ENCODE measurements around the gene RAB4B. TPM values are rescaled to one million over a fixed set of nuclear protein-coding genes. Genes with fewer than 3 reads are reported as not detected.

Gene RAB4B
- total RNA-seq, 1 donor, result 13.8 TPM

- TF ChIP-seq CTCF (IDR thresholded peaks at IDR 0.05; ENCODE audit: extremely low read depth, low read depth, low read length), result no peak
- Histone ChIP-seq H3K4me1 (ENCODE audit: insufficient read depth, low read length) (peaks cover 13% of the 10 kb centered on the region), H3K4me3 (ENCODE audit: insufficient read depth, low read length) (no peak overlapping the region), H3K27ac (ENCODE audit: low read depth, low read length) (no peak overlapping the region), H4K20me1 (ENCODE audit: insufficient read depth, low read length) (peaks cover 27% of the 10 kb centered on the region), H3K4me2 (ENCODE audit: insufficient read depth, low read length) (no peak overlapping the region), H2AFZ (ENCODE audit: low read length) (no peak overlapping the region), H3K79me2 (ENCODE audit: insufficient read depth, low read length) (peaks cover 66% of the 10 kb centered on the region), H3K36me3 (ENCODE audit: insufficient read depth, low read length) (peaks cover 51% of the 10 kb centered on the region), H3K9me3 (ENCODE audit: low read depth, low read length) (no peaks in the 10 kb centered on the region), H3K27me3 (ENCODE audit: insufficient read depth, low read length) (no peaks in the 10 kb centered on the region)
- no peak for DNase-seq (ENCODE audit: insufficient read length, low spot score, missing footprints)
Measured at GRCh38 chr19:40756502-40757110, 21.4 kb upstream of the RAB4B start.

- Histone ChIP-seq H3K9me3 (ENCODE audit: low read depth, low read length) (no peaks in the 10 kb centered on the region), H3K36me3 (ENCODE audit: insufficient read depth, low read length) (peaks cover 70% of the 10 kb centered on the region), H3K27me3 (ENCODE audit: insufficient read depth, low read length) (no peaks in the 10 kb centered on the region), H3K4me2 (ENCODE audit: insufficient read depth, low read length) (no peak overlapping the region), H3K4me1 (ENCODE audit: insufficient read depth, low read length) (peaks cover 6% of the 10 kb centered on the region), H2AFZ (ENCODE audit: low read length) (no peak overlapping the region), H3K79me2 (ENCODE audit: insufficient read depth, low read length) (peaks cover 49% of the 10 kb centered on the region), H3K4me3 (ENCODE audit: insufficient read depth, low read length) (no peak overlapping the region), H3K27ac (ENCODE audit: low read depth, low read length) (no peak overlapping the region), H4K20me1 (ENCODE audit: insufficient read depth, low read length) (peaks cover 27% of the 10 kb centered on the region)
- DNase-seq (ENCODE audit: insufficient read length, low spot score, missing footprints), result no peak
- TF ChIP-seq CTCF (IDR thresholded peaks at IDR 0.05; ENCODE audit: extremely low read depth, low read depth, low read length), result no peak
Measured at GRCh38 chr19:40758491-40758890, 19.6 kb upstream of the RAB4B start.

DNA sequence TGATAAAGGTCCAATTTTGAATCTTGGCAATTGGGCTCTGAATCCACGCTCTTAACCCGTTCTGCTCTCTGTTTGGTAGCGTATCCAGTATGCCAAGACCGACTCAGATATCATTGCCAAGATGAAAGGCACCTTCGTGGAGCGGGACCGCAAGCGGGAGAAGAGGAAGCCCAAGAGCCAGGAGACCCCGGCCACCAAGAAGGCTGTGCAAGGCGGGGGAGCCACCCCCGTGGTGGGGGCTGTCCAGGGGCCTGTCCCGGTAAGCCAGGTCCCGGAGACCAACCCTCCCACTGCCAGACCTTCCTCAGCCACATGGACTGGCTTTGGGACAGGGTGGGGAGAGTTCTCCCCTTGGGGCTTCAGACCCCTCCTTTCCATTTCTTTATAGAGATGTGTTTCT lies 18.7 kb upstream of the RAB4B start:
- H2AFZ ChIP-seq (ENCODE audit: low read length), result no peak overlapping the region
- H3K27me3 ChIP-seq (ENCODE audit: insufficient read depth, low read length), result no peaks in the 10 kb centered on the region
- no peaks in the 10 kb centered on the region for H3K9me3 ChIP-seq (ENCODE audit: low read depth, low read length)
- H3K36me3 ChIP-seq (ENCODE audit: insufficient read depth, low read length), result peaks cover 75% of the 10 kb centered on the region
- H3K4me3 ChIP-seq (ENCODE audit: insufficient read depth, low read length), result no peak overlapping the region
- no peak for TF ChIP-seq CTCF (IDR thresholded peaks at IDR 0.05; ENCODE audit: extremely low read depth, low read depth, low read length)
- H3K4me2 ChIP-seq (ENCODE audit: insufficient read depth, low read length), result no peak overlapping the region
- peaks cover 25% of the 10 kb centered on the region for H4K20me1 ChIP-seq (ENCODE audit: insufficient read depth, low read length)
- H3K27ac ChIP-seq (ENCODE audit: low read depth, low read length), result no peak overlapping the region
- peaks cover 42% of the 10 kb centered on the region for H3K79me2 ChIP-seq (ENCODE audit: insufficient read depth, low read length)
- H3K4me1 ChIP-seq (ENCODE audit: insufficient read depth, low read length), result peaks cover 4% of the 10 kb centered on the region
- DNase-seq (ENCODE audit: insufficient read length, low spot score, missing footprints), result no peak

- Histone ChIP-seq H3K79me2 (ENCODE audit: insufficient read depth, low read length) (peaks cover 9% of the 10 kb centered on the region), H3K36me3 (ENCODE audit: insufficient read depth, low read length) (peaks cover 74% of the 10 kb centered on the region), H2AFZ (ENCODE audit: low read length) (no peak overlapping the region), H3K27me3 (ENCODE audit: insufficient read depth, low read length) (no peaks in the 10 kb centered on the region), H3K4me1 (ENCODE audit: insufficient read depth, low read length) (no peaks in the 10 kb centered on the region), H4K20me1 (ENCODE audit: insufficient read depth, low read length) (no peaks in the 10 kb centered on the region), H3K4me2 (ENCODE audit: insufficient read depth, low read length) (no peak overlapping the region), H3K27ac (ENCODE audit: low read depth, low read length) (no peak overlapping the region), H3K4me3 (ENCODE audit: insufficient read depth, low read length) (no peak overlapping the region), H3K9me3 (ENCODE audit: low read depth, low read length) (no peaks in the 10 kb centered on the region)
- no peak for TF ChIP-seq CTCF (IDR thresholded peaks at IDR 0.05; ENCODE audit: extremely low read depth, low read depth, low read length)
- DNase-seq (ENCODE audit: insufficient read length, low spot score, missing footprints), result peak; percentile 57
Measured at GRCh38 chr19:40762754-40763470, 15.1 kb upstream of the RAB4B start.

All from osteoblast (primary cell).